B cell (primary cell): Measurements from ENCODE around the gene BABAM1. TPM values are rescaled to one million over a fixed set of nuclear protein-coding genes. Genes with fewer than 3 reads are reported as not detected.

Source experiments
- ATAC-seq: fragments of 200-7000 bp; cut with Tn5 transposase; one replicate; pipeline ENCODE4 v1.10.0; 2021; ENCODE audit warnings: low read depth, mild to moderate bottlenecking, moderate number of reproducible peaks, moderate library complexity
- CTCF ChIA-PET: fragments of 350-600 bp; sonication (Branson Sonifier 250); formaldehyde crosslinking; loops from one replicate; lab custom pipeline; 2021; ENCODE audit warnings: antibody characterized with exemption, inconsistent platforms; lab: Charles Lee
- POLR2A ChIA-PET: fragments of 350-600 bp; sonication (Branson Sonifier 250); formaldehyde crosslinking; loops from one replicate; lab custom pipeline; 2021; ENCODE audit warnings: antibody characterized with exemption; lab: Charles Lee
- DNase-seq: peaks from one replicate; pipeline ENCODE4 v3.0.0; 2013
- H2AFZ ChIP-seq: 2 replicates; pipeline ENCODE4 v1.6.1; 2012; ENCODE audit warnings: mild to moderate bottlenecking, low read depth, low read length; ENCODE audit not compliant: insufficient read depth, poor library complexity, severe bottlenecking
- H3K27ac ChIP-seq, 2 donors: 1 replicate in 1 of 2; 2 replicates in 1 of 2; pipeline ENCODE4 v1.5.1; 2012 to 2013; ENCODE audit warnings: low read length in 2 of 2, mild to moderate bottlenecking in 2 of 2, moderate library complexity in 1 of 2
- H3K27me3 ChIP-seq, 4 experiments: fragments of 200-600 bp in 1 of 4; sonication (generic) in 1 of 4; replicated peaks in 1 of 4; 1 replicate in 2 of 4; 2 replicates in 2 of 4; pipeline versions ENCODE4 v1.6.1 to v1.7.0; 2013 to 2016; ENCODE audit warnings: low read length in 3 of 4, mild to moderate bottlenecking in 2 of 4, mixed read lengths in 1 of 4, moderate library complexity in 1 of 4; ENCODE audit not compliant: insufficient read depth in 4 of 4, control insufficient read depth in 3 of 4; ENCODE audit errors: control extremely low read depth in 1 of 4
- H3K36me3 ChIP-seq, 2 experiments: replicated peaks in 1 of 2; 1 replicate in 1 of 2; 2 replicates in 1 of 2; pipeline versions ENCODE4 v1.6.1 to v1.7.1; 2013; ENCODE audit warnings: low read length in 1 of 2; ENCODE audit not compliant: insufficient read depth in 2 of 2, control insufficient read depth in 1 of 2; ENCODE audit errors: control extremely low read depth in 1 of 2, extremely low read depth in 1 of 2
- H3K4me1 ChIP-seq, 2 donors: fragments of 200-600 bp in 1 of 2; sonication (generic) in 1 of 2; 1 replicate in 1 of 2; 2 replicates in 1 of 2; pipeline versions ENCODE4 v1.5.1 to v1.6.1; 2013 to 2017; ENCODE audit warnings: low read length in 2 of 2; ENCODE audit not compliant: control insufficient read depth in 2 of 2, insufficient read depth in 2 of 2
- H3K4me2 ChIP-seq: replicated peaks from 2 replicates; pipeline ENCODE3; 2012; ENCODE audit warnings: mild to moderate bottlenecking, low read depth, low read length; ENCODE audit not compliant: poor library complexity, severe bottlenecking
- H3K4me3 ChIP-seq, 5 experiments: fragments of 200-600 bp in 1 of 5; sonication (generic) in 1 of 5; 1 replicate in 3 of 5; 2 replicates in 2 of 5; pipeline versions ENCODE4 v1.5.1 to v1.7.0; 2011 to 2016; ENCODE audit warnings: low read length in 4 of 5, mild to moderate bottlenecking in 4 of 5, low read depth in 2 of 5, control low read depth in 1 of 5, moderate library complexity in 1 of 5; ENCODE audit not compliant: insufficient read depth in 1 of 5; ENCODE audit errors: control extremely low read depth in 1 of 5, extremely low read depth in 1 of 5
- H3K79me2 ChIP-seq: fragments of 200-600 bp; sonication (generic); one replicate; pipeline ENCODE4 v1.6.0; 2016; ENCODE audit warnings: low read length; ENCODE audit not compliant: control insufficient read depth, insufficient read depth
- H3K9ac ChIP-seq: fragments of 200-600 bp; sonication (generic); 2 replicates; pipeline ENCODE4 v1.6.1; 2017; ENCODE audit warnings: mild to moderate bottlenecking, low read length, moderate library complexity
- H3K9me3 ChIP-seq, 3 donors: one replicate each; pipeline versions ENCODE4 v1.6.1 to v1.7.1; 2013; ENCODE audit warnings: low read length in 2 of 3; ENCODE audit not compliant: control insufficient read depth in 2 of 3, insufficient read depth in 1 of 3; ENCODE audit errors: control extremely low read depth in 1 of 3
- H4K20me1 ChIP-seq: 2 replicates; pipeline ENCODE4 v1.6.0; 2012; ENCODE audit warnings: mild to moderate bottlenecking, low read length; ENCODE audit not compliant: insufficient read depth, control insufficient read depth, poor library complexity, severe bottlenecking
- H3K27ac Mint-ChIP-seq: one replicate; pipeline ENCODE4 v1.8.0; 2021; ENCODE audit warnings: mixed read lengths
- H3K27me3 Mint-ChIP-seq: one replicate; pipeline ENCODE4 v1.8.0; 2021; ENCODE audit warnings: mixed read lengths
- H3K4me1 Mint-ChIP-seq: one replicate; pipeline ENCODE4 v1.8.0; 2021; ENCODE audit warnings: mixed read lengths
- H3K4me3 Mint-ChIP-seq: one replicate; pipeline ENCODE4 v1.8.0; 2021; ENCODE audit warnings: mixed read lengths
- H3K9me3 Mint-ChIP-seq: one replicate; pipeline ENCODE4 v1.8.0; 2022; ENCODE audit warnings: mixed read lengths; ENCODE audit not compliant: insufficient read depth
- EZH2 ChIP-seq: IDR thresholded peaks from 2 replicates; pipeline ENCODE4 v1.6.1; 2012; ENCODE audit warnings: borderline replicate concordance, low read depth, mild to moderate bottlenecking, moderate library complexity, low read length; ENCODE audit not compliant: insufficient read depth, poor library complexity, severe bottlenecking
- WGBS: methylation state at CpG from one replicate; pipeline ENCODE4 v1.1.5; 2013; ENCODE audit warnings: missing lambda C conversion rate; ENCODE audit not compliant: insufficient coverage; 5-methylcytosine and 5-hydroxymethylcytosine counted together
- intact Hi-C: fragments of 100-400 bp; cut with micrococcal nuclease; formaldehyde crosslinking; loops from one replicate; pipeline ENCODE4 v1.10.0; 2022
- polyA plus RNA-seq: library from polyadenylated mRNA; depleted of rRNA; stranded (reverse); fragments of >200 nt; gene quantifications from 2 replicates; pipeline ENCODE4 v1.2.3, GENCODE V29; 2012
- total RNA-seq, 2 donors: library from RNA; stranded (reverse); fragments of 120-200 nt in 1 of 2; gene quantifications; 1 replicate in 1 of 2; 2 replicates in 1 of 2; pipeline versions ENCODE4 v1.2.3 to v1.2.4, GENCODE V29; 2013 to 2022
- TF ChIP-seq, protein P1 (sequence below): fragments of 200-600 bp; IDR thresholded peaks from one replicate; pipeline ENCODE4 v1.8.0; 2022; ENCODE audit warnings: antibody characterized with exemption, mild to moderate bottlenecking

The BABAM1 gene
- total and polyA plus RNA-seq, 2 donors (not counting 1 experiment from before 2014, with no cell fraction given), result 105 to 129 TPM

DNA sequence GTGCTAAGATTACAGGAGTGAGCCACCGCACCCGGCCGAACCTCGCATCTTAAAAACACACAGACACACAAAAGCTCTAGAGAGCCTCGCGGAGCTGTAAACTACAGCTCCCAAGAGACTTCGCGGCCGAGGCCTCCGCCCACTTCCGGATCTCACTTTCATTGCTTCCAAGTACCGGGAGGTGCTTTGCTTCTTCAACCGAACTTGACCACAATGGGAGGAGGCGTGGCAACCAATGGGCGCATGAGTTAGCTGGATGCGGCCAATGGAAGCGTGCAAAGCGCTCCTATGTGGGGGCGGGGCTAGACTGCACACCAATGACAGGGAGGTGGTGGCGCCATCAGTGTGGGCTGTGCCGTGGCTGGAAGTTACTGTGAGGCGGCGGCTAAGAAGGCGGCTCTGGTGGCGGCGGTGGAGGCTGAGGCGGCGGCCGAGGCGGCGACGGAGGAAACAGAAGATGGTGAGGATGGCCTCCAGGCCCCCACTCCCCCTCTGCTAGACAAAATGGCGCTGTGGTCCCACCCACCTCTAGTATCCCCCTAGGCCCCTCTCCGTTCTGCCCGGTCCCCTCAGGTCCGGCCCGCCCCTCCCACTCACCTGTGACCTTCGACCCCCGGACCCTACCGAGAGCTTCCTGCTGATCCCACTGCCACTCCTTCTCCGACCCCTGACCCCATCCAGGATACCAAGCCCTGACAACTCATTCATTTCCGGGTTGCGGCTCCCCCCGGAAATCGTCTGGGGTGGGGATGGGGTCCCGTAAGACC, 42.1 kb downstream of the BABAM1 start, which contains the start of gene DDA1:
DDA1 (plus strand) TSS at position 366 of the 767 bp plus-strand sequence; CDS start at position 458, 92 bp downstream.
- Histone ChIP-seq H3K36me3 (peaks cover 0 to 12% of the 10 kb centered on the region in 2 experiments), H3K4me1 (peaks cover 24 to 37% of the 10 kb centered on the region in 2 donors), H2AFZ (peak within 1 kb of the TSS; percentile 70), H3K9ac (peak within 1 kb of the TSS; percentile 97), H3K27me3 (no peaks in the 10 kb centered on the region), H3K79me2 (peaks cover 67% of the 10 kb centered on the region), H3K4me2 (peak within 1 kb of the TSS; percentile 98), H3K4me3 (peak within 1 kb of the TSS; percentile 63 to 98 (median 96)), H3K9me3 (no peaks in the 10 kb centered on the region), H4K20me1 (peaks cover 49% of the 10 kb centered on the region), H3K27ac (peak within 1 kb of the TSS; percentile 53 to 83)
- POLR2A ChIA-PET, result interaction anchor here (0.5 to 1.4 kb wide), 12 partner anchors 18 to 870 kb away, joined by 3 to 12 read pairs (median 4); partner anchors contain the start of genes ANO8, BABAM1, BST2 and MVB12A
- no peaks in the 10 kb centered on the region for H3K27me3 Mint-ChIP-seq
- DNase-seq, result peak; percentile 99
- TF ChIP-seq EZH2, result no peak
- TF ChIP-seq, protein P1, sequence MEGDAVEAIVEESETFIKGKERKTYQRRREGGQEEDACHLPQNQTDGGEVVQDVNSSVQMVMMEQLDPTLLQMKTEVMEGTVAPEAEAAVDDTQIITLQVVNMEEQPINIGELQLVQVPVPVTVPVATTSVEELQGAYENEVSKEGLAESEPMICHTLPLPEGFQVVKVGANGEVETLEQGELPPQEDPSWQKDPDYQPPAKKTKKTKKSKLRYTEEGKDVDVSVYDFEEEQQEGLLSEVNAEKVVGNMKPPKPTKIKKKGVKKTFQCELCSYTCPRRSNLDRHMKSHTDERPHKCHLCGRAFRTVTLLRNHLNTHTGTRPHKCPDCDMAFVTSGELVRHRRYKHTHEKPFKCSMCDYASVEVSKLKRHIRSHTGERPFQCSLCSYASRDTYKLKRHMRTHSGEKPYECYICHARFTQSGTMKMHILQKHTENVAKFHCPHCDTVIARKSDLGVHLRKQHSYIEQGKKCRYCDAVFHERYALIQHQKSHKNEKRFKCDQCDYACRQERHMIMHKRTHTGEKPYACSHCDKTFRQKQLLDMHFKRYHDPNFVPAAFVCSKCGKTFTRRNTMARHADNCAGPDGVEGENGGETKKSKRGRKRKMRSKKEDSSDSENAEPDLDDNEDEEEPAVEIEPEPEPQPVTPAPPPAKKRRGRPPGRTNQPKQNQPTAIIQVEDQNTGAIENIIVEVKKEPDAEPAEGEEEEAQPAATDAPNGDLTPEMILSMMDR, result no peak
- no peaks in the 10 kb centered on the region for H3K9me3 Mint-ChIP-seq
- intact Hi-C loops, result loop anchor here (1.0 to 10.0 kb wide), 8 partner anchors 17 to 722 kb away; partner anchors contain the start of genes BABAM1, GTPBP3, OCEL1 and SMIM7
- peak within 1 kb of the TSS; percentile 96 for H3K27ac Mint-ChIP-seq
- ATAC-seq, result peak; percentile 78
- CTCF ChIA-PET, result interaction anchor here (0.7 to 1.5 kb wide), 11 partner anchors 16 to 147 kb away, joined by 3 to 9 read pairs (median 3); partner anchors contain the start of genes ANKLE1, BST2 and USE1
- H3K4me1 Mint-ChIP-seq, result peaks cover 43% of the 10 kb centered on the region
- H3K4me3 Mint-ChIP-seq, result peak within 1 kb of the TSS; percentile 95
- under 1% methylated on average over 40 of the region's 46 CpGs for WGBS
